Spleen (tissue), 7 donors: ENCODE data around the gene CD300E.

Experiments
- POLR2AphosphoS5 ChIP-seq, 3 donors: sonication (generic); formaldehyde crosslinking; IDR thresholded peaks; one replicate each; pipeline ENCODE4 v1.5.1; 2017; ENCODE audit warnings: antibody characterized with exemption in 3 of 3
- TF ChIP-seq, protein P1 (sequence below), 11 experiments: fragments of 200-600 bp in 7 of 11; fragments of 450-650 bp in 4 of 11; sonication (generic) in 4 of 11; IDR thresholded peaks in 8 of 11; conservative IDR thresholded peaks in 3 of 11; 1 replicate in 7 of 11; 2 replicates in 4 of 11; pipeline versions ENCODE4 v1.4.0 to v1.8.0; 2016 to 2021; ENCODE audit warnings: antibody characterized with exemption in 11 of 11, inconsistent platforms in 4 of 11, mild to moderate bottlenecking in 1 of 11
- donor health status: DM: no; HTN: no; CAD: no; lungs with moderate emphysema.
- donor health status: DM: no; HTN: no; CAD: no.
- donor health status: DM: no; HTN: no; CAD: no.

DNA sequence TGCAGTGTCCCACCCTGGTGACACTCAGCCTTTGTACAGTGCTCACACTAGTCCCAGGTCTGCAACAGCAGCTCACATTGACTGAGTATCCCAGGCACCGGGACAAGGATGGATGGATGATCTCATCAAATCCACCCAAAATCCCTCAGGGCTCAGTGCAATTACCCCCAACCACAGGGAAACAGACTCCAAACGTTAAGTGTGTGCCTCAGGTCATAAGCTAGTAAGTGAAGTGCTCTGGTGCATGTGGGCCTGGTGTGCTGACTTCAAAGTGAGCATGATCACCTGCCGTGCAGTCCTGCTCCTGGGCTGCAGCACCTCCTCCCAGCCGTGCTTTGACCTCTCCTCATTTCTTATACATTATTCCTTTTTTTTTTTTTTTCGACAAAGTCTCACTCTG lies 31.2 kb upstream of the CD300E start:
- TF ChIP-seq, protein P1, sequence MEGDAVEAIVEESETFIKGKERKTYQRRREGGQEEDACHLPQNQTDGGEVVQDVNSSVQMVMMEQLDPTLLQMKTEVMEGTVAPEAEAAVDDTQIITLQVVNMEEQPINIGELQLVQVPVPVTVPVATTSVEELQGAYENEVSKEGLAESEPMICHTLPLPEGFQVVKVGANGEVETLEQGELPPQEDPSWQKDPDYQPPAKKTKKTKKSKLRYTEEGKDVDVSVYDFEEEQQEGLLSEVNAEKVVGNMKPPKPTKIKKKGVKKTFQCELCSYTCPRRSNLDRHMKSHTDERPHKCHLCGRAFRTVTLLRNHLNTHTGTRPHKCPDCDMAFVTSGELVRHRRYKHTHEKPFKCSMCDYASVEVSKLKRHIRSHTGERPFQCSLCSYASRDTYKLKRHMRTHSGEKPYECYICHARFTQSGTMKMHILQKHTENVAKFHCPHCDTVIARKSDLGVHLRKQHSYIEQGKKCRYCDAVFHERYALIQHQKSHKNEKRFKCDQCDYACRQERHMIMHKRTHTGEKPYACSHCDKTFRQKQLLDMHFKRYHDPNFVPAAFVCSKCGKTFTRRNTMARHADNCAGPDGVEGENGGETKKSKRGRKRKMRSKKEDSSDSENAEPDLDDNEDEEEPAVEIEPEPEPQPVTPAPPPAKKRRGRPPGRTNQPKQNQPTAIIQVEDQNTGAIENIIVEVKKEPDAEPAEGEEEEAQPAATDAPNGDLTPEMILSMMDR (IDR thresholded peaks at IDR 0.05 in 8 of 11, conservative IDR thresholded peaks at IDR 0.05 in 3 of 11): no peak
- TF ChIP-seq POLR2AphosphoS5 (IDR thresholded peaks at IDR 0.05): no peak
